Measurements from ENCODE around the gene VPS35. TPM values are rescaled to one million over a fixed set of nuclear protein-coding genes. Genes with fewer than 3 reads are reported as not detected.

Gene VPS35
- total and polyA plus RNA-seq, 2 of the 13 experiments (the other 11 are each of a cell fraction or from before 2014, with no cell fraction given) = 30.7 to 136 TPM

GRCh38 chr16:46629331-46630219 is 59.4 kb downstream of the VPS35 start (continued):
- 0 out of 2 replicates have a peak, but pooled peaks have one; percentile 42 for TF ChIP-seq ZNF761 (CRISPR knock-in tag; conservative IDR thresholded peaks at IDR 0.05)
- TF ChIP-seq NR3C1 (CRISPR knock-in tag; IDR thresholded peaks at IDR 0.05) = no peak
- TF ChIP-seq, protein P1, sequence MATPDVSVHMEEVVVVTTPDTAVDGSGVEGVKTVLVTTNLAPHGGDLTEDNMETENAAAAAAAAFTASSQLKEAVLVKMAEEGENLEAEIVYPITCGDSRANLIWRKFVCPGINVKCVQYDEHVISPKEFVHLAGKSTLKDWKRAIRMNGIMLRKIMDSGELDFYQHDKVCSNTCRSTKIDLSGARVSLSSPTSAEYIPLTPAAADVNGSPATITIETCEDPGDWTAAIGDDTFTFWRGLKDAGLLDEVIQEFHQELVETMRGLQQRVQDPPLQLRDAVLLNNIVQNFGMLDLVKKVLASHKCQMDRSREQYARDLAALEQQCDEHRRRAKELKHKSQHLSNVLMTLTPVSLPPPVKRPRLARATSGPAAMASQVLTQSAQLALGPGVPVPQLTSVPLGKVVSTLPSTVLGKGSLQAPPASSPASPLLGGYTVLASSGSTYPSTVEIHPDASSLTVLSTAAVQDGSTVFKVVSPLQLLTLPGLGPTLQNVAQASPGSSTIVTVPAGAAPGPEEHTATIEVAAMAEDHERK (CRISPR knock-in tag; IDR thresholded peaks at IDR 0.05; ENCODE audit: low read depth) = no peak
- TF ChIP-seq, protein P2, sequence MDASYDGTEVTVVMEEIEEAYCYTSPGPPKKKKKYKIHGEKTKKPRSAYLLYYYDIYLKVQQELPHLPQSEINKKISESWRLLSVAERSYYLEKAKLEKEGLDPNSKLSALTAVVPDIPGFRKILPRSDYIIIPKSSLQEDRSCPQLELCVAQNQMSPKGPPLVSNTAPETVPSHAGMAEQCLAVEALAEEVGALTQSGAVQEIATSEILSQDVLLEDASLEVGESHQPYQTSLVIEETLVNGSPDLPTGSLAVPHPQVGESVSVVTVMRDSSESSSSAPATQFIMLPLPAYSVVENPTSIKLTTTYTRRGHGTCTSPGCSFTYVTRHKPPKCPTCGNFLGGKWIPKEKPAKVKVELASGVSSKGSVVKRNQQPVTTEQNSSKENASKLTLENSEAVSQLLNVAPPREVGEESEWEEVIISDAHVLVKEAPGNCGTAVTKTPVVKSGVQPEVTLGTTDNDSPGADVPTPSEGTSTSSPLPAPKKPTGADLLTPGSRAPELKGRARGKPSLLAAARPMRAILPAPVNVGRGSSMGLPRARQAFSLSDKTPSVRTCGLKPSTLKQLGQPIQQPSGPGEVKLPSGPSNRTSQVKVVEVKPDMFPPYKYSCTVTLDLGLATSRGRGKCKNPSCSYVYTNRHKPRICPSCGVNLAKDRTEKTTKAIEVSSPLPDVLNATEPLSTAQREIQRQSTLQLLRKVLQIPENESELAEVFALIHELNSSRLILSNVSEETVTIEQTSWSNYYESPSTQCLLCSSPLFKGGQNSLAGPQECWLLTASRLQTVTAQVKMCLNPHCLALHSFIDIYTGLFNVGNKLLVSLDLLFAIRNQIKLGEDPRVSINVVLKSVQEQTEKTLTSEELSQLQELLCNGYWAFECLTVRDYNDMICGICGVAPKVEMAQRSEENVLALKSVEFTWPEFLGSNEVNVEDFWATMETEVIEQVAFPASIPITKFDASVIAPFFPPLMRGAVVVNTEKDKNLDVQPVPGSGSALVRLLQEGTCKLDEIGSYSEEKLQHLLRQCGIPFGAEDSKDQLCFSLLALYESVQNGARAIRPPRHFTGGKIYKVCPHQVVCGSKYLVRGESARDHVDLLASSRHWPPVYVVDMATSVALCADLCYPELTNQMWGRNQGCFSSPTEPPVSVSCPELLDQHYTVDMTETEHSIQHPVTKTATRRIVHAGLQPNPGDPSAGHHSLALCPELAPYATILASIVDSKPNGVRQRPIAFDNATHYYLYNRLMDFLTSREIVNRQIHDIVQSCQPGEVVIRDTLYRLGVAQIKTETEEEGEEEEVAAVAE (CRISPR knock-in tag; IDR thresholded peaks at IDR 0.05; ENCODE audit: borderline replicate concordance) = no peak
- no peak for TF ChIP-seq GLI4 (CRISPR knock-in tag; IDR thresholded peaks at IDR 0.05; ENCODE audit: borderline replicate concordance)
- no peak for TF ChIP-seq MXD3 (CRISPR knock-in tag; IDR thresholded peaks at IDR 0.05)
- no peak for TF ChIP-seq SP4 (CRISPR knock-in tag; IDR thresholded peaks at IDR 0.05)
- no peak for TF ChIP-seq ZNF121 (CRISPR knock-in tag; IDR thresholded peaks at IDR 0.05)
- TF ChIP-seq ZNF230 (CRISPR knock-in tag; IDR thresholded peaks at IDR 0.05) = no peak
- TF ChIP-seq KLF16 (CRISPR knock-in tag; IDR thresholded peaks at IDR 0.05) = 0 out of 4 replicates have a peak, but pooled peaks of 1 of the 2 experiments have one; percentile 33
- no peak for TF ChIP-seq ZNF672 (CRISPR knock-in tag; IDR thresholded peaks at IDR 0.05)
- TF ChIP-seq TCF7 (IDR thresholded peaks at IDR 0.05; ENCODE audit: low read depth) = no peak
- TF ChIP-seq, protein P3, sequence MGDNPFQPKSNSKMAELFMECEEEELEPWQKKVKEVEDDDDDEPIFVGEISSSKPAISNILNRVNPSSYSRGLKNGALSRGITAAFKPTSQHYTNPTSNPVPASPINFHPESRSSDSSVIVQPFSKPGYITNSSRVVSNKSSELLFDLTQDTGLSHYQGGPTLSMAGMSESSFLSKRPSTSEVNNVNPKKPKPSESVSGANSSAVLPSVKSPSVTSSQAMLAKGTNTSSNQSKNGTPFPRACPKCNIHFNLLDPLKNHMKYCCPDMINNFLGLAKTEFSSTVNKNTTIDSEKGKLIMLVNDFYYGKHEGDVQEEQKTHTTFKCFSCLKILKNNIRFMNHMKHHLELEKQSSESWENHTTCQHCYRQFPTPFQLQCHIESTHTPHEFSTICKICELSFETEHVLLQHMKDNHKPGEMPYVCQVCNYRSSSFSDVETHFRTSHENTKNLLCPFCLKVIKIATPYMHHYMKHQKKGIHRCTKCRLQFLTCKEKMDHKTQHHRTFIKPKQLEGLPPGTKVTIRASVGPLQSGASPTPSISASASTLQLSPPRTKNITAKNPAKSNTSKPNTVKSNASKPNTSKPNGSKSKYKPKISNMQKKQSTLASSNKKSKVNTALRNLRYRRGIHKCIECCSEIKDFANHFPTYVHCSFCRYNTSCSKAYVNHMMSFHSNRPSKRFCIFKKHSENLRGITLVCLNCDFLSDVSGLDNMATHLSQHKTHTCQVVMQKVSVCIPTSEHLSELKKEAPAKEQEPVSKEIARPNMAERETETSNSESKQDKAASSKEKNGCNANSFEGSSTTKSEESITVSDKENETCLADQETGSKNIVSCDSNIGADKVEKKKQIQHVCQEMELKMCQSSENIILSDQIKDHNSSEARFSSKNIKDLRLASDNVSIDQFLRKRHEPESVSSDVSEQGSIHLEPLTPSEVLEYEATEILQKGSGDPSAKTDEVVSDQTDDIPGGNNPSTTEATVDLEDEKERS (CRISPR knock-in tag; IDR thresholded peaks at IDR 0.05) = no peak
- no peak for TF ChIP-seq MIER3 (CRISPR knock-in tag; IDR thresholded peaks at IDR 0.05; ENCODE audit: borderline replicate concordance)
- TF ChIP-seq ZSCAN22 (CRISPR knock-in tag; IDR thresholded peaks at IDR 0.05) = no peak
- TF ChIP-seq ZNF841 (CRISPR knock-in tag; IDR thresholded peaks at IDR 0.05; ENCODE audit: borderline replicate concordance) = no peak
- no peak for TF ChIP-seq JUN (CRISPR knock-in tag; IDR thresholded peaks at IDR 0.05)
- TF ChIP-seq, protein P4, sequence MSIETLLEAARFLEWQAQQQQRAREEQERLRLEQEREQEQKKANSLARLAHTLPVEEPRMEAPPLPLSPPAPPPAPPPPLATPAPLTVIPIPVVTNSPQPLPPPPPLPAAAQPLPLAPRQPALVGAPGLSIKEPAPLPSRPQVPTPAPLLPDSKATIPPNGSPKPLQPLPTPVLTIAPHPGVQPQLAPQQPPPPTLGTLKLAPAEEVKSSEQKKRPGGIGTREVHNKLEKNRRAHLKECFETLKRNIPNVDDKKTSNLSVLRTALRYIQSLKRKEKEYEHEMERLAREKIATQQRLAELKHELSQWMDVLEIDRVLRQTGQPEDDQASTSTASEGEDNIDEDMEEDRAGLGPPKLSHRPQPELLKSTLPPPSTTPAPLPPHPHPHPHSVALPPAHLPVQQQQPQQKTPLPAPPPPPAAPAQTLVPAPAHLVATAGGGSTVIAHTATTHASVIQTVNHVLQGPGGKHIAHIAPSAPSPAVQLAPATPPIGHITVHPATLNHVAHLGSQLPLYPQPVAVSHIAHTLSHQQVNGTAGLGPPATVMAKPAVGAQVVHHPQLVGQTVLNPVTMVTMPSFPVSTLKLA (IDR thresholded peaks at IDR 0.05) = no peak
